Cardiac fibroblast (primary cell): ENCODE measurements around the gene TEX10.

Experiments used
- DNase-seq, 2 donors: peaks; one replicate each; pipeline versions ENCODE4 v3.0.0 to v3.0.0-alpha.2; 2010; ENCODE audit warnings: low read depth in 2 of 2
- H3K4me3 ChIP-seq, 2 donors: replicated peaks in 1 of 2; 1 replicate in 1 of 2; 2 replicates in 1 of 2; pipeline ENCODE4 v1.5.1; 2011; ENCODE audit warnings: low read depth in 2 of 2, low read length in 2 of 2, mild to moderate bottlenecking in 2 of 2, moderate library complexity in 1 of 2
- CTCF ChIP-seq: IDR thresholded peaks from one replicate; pipeline ENCODE4 v1.5.1; 2011; ENCODE audit warnings: low read depth, mild to moderate bottlenecking, low read length, inconsistent platforms

The TEX10 gene

GRCh38 chr9:100287186-100287585 is 65.6 kb downstream of the TEX10 start:
- no peak for TF ChIP-seq CTCF
- no peak for DNase-seq
- no peak overlapping the region for H3K4me3 ChIP-seq

GRCh38 chr9:100286257-100286656 is 66.5 kb downstream of the TEX10 start:
- H3K4me3 ChIP-seq = no peak overlapping the region
- no peak for TF ChIP-seq CTCF
- no peak for DNase-seq

- H3K4me3 ChIP-seq = no peak overlapping the region
- DNase-seq = no peak
- TF ChIP-seq CTCF = no peak
These were observed 67.1 kb downstream of the TEX10 start for GRCh38 chr9:100285601-100286000.

GRCh38 chr9:100285080-100285479 is 67.7 kb downstream of the TEX10 start:
- DNase-seq = no peak
- TF ChIP-seq CTCF = no peak
- H3K4me3 ChIP-seq = no peak overlapping the region

GRCh38 chr9:100284247-100284646 is 68.5 kb downstream of the TEX10 start:
- no peak for TF ChIP-seq CTCF
- DNase-seq = no peak
- H3K4me3 ChIP-seq = no peak overlapping the region

GRCh38 chr9:100282388-100282719 is 70.4 kb downstream of the TEX10 start:
- TF ChIP-seq CTCF = no peak
- H3K4me3 ChIP-seq = no peak overlapping the region
- DNase-seq = no peak

- no peak for DNase-seq
- no peak for TF ChIP-seq CTCF
- H3K4me3 ChIP-seq = no peak overlapping the region
These were observed 70.9 kb downstream of the TEX10 start for GRCh38 chr9:100281676-100282387.
